DOHH2 (cell line): Measurements from ENCODE around the gene TPRG1L.

Experiments
- CTCF ChIP-seq: fragments of 200-600 bp; sonication (generic); IDR thresholded peaks from one replicate; pipeline ENCODE4 v1.5.1; 2014; ENCODE audit warnings: antibody characterized with exemption, mild to moderate bottlenecking, low read depth, low read length; ENCODE audit not compliant: poor library complexity, severe bottlenecking
- EZH2phosphoT487 ChIP-seq: fragments of 200-600 bp; sonication (generic); IDR thresholded peaks from 2 replicates; pipeline ENCODE4 v1.6.1; 2017; ENCODE audit warnings: borderline replicate concordance, mild to moderate bottlenecking, antibody characterized with exemption, low read length, moderate library complexity, mixed read lengths

- no peak for TF ChIP-seq CTCF
- no peak for TF ChIP-seq EZH2phosphoT487
Observed at GRCh38 chr1:3617806-3618345, 6.9 kb upstream of the TPRG1L start.
